IPS-11a (cell line): ENCODE measurements around the gene AKT3.

Source experiments
- H3K4me3 ChIP-seq: one replicate; pipeline ENCODE4 v1.5.1; 2013; ENCODE audit warnings: low read depth, low read length, control low read depth

The AKT3 gene

DNA sequence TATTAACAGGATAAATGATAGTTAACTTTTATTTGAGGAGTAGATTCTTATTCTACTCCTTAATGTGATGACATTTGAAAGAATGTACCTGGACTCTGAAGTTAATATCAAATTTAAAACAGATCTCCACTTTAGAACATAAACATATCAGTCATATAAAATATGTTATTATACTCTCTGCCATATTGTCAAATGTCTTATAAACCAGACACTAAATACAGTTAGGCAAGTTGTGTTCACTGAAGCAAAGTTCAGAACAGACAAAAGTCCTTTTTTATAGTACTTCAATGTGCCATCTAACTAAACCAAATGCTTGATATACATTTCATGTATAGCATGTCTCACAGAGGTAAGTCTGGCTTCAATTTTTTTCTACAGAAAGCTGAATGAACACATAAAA, 285.2 kb downstream of the AKT3 start:
- H3K4me3 ChIP-seq = no peak overlapping the region

DNA sequence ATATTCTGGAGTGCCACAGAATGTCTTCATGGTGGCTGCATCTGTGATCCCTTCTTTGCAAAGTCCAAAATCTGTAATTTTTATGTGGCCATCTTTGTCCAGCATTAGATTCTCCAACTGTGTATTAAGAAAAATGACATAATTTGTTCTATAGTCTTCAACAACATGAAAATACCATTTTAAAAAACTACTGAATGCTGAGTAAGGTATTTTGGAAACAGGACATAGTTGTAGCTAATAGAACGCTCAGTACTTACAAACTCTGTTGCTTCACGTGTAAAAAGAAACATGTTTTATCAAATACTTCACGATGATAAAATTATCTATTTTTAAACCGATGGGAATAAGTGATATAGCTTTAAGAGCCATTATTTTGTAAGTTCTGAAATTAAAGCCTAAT, 286.3 kb downstream of the AKT3 start:
- no peak overlapping the region for H3K4me3 ChIP-seq

DNA sequence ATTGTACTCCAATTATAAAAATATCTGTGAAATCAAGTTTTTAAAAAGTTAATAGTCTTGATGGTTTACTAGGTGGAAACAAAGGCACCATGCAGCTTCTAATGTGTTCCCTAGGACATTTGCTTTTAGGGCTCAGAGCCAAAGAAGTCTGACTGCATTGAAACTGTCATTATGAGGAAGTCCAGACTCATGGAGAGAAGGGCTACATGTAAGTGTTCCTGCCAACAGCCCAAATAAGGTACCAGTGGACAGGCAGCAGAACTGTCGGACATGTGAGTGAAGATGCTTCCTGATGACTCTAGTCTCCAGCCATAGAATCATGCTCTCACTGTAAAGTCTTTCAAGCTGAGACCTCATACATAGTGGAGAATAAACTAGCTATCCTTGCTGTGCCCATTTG, 287.6 kb downstream of the AKT3 start:
- H3K4me3 ChIP-seq = no peak overlapping the region

DNA sequence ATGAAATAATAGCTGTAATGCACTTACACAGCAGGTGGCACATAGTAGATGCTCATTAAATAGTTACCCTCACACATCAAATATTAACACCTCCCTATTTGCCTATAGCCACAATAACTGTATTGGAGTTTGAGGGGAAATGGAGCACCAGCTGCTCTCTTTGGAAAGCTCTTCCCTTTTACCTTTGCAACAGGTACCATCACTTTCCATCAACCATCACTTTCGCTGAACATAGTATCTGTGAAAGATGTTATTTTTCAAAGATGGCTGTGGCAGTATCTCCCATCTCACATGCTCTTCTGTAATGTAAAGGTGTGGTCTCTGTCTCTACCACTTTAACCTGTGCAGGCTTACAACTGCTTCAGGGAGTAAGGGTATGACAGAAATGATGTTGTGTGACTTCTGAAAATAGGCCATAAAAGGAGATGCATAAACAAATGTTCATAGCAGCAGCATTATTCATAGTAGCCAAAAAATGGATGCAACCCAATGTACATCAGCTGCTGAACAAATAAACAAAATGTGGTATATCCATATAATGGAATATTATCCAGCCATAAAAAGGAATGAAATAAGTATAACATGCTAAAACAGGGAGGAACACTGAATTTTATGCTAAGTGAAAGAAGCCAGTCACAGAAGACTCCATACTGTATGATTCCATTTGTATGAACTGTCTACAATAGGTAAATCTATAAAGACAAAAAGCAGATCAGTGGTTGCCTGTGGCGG, 288.3 kb downstream of the AKT3 start:
- H3K4me3 ChIP-seq = no peak overlapping the region

DNA sequence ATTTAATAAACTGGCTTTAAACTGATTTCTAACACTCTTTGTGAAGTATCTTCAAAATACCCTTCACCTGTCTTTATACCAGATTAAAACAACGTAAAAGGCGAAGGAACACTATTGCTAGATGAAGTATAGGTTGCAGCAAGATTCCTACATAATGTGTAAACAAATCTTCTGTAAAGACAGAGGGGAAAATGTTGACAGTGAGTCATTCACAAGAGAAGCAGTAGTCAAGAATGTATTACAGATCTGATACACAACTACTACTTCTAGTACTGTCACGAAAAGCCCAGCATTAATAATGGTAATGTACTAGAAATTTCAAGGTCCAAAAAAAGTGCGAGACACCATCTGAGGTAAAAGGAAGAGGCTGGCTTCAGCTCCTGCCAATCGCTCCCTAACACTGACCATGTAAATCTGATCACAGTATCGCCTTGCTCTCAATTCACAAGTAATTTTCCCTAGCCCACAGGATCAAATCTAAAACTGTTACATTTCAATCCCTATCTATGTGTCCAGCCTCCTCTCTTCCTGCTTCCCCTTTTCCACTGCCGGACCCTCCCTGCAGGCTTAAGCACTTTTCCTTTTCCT, 290.4 kb downstream of the AKT3 start:
- no peak overlapping the region for H3K4me3 ChIP-seq

DNA sequence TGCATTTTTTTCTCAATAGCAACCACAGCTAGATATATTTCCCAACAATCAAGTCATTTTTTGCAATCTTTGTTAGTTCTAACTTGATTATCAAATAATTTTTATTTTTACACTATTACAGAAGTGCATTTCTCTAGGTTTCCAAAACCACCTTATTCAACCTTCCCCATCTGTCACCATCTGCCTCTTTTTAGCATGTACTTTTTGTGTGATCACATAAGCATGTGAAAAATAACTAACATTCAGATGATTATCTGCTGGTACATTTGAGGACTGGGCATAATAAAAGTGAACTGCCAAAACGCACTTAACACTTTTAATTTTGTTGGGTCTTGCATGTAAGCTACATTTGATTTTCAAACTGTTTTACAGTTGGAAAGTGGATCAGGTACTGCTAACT, 291.5 kb downstream of the AKT3 start:
- no peak overlapping the region for H3K4me3 ChIP-seq

DNA sequence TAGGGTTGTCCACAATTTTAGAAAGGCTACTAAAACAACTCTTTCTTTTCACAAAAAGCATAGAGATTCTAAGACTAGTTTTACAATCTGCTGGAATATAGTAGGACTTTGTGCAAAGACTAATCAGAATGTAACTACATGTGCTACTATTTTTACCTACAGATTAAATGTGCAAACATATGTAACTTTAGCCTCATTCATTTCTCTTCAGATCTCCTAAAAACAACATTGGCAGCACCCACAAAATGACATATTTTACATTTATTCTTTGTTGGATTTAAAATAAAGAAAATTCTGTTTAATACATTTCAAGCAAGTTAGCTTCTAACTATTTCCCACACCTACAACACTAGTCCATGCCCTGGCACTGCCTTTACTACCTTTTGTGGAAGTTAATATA, 292.2 kb downstream of the AKT3 start:
- H3K4me3 ChIP-seq = no peak overlapping the region

DNA sequence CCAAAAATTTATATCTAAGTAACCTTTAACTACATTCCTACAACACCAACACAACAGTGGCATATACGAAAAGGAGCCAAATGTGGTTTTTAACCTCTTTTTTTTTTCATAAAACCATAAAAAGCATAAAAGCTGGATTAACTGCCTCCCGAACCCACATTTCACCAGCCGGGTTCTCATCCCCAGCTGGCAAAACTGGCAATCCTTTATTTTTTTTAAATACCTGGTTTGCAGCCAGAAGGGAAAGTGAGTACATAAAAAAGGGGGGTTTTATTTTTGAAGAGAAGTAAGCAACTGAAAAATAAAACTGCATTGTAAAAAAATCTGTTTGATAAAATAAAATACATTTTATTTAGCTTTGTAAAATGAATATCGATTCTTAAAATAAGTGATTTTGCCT, 295.4 kb downstream of the AKT3 start:
- no peak overlapping the region for H3K4me3 ChIP-seq

DNA sequence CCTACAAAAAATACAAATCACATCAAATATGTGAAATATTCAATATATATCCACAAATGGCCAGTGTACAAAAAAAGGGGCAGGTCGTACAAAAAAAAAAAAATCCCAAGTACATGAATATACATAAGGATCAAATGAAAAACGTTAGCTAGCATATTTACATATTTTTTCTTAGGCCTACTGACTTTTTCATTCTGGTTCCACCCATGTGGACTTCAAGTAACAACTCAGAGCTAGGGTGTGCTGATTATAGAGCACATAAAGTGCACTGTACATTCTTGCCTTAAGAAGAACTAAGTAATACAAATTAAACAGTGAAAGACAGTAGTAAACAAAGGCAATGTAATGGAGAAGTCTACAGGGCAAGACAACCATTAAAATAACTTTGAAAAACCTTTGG, 297.0 kb downstream of the AKT3 start:
- H3K4me3 ChIP-seq = no peak overlapping the region

DNA sequence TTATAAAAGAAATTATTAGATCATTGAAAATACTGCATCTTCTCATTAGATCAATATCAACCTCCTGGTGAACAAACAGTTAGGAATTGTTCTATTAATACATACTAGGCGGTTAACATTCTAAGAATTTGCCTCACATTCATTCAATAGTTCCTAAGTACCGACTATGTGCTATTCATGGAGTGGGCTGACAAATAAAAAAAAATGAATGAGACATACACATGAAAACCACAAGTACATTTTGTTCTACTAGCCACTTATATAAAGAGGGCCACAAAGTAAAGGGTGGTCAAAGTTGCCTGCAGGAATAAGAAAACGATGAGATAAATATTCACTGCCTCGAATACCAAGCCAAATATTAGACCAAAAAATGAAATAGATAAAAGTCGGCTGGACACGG, 299.8 kb downstream of the AKT3 start:
- H3K4me3 ChIP-seq = no peak overlapping the region

DNA sequence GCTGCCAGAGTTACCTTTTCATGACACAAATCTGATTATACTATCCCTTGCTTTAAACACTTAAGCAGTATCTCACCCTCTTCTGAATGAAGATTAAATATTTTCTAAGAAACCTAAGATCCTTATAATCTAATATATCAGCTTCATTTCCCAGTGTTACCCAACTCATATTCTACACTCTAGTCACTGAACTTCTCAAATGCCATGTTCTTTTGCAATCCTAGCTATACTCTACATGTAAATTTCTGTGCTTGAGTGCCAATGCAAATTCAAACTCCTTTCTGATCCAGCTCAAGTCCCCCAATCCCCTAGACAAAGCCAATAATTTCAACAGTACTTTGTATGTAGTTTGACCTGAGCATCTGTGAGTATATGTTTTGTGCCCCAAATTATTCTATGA, 300.3 kb downstream of the AKT3 start:
- H3K4me3 ChIP-seq = no peak overlapping the region

DNA sequence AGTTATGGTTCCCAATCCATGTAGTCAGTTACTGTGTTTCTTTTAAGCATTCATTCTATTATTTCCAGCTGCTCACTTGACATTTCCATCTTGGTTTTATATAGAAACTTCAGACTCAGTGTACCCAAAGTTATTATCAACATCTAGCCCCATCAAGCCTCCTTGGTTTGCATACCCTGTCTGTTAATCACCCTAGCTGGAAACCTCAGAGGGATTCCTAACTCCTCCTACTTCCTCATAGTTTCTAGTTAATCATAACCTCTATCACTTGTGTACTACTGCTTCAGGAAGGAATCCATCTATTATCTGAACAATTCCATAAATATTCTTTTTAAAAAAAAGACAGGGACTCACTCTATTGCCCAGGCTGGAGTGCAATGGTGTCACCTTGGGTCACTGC, 300.9 kb downstream of the AKT3 start:
- no peak overlapping the region for H3K4me3 ChIP-seq

DNA sequence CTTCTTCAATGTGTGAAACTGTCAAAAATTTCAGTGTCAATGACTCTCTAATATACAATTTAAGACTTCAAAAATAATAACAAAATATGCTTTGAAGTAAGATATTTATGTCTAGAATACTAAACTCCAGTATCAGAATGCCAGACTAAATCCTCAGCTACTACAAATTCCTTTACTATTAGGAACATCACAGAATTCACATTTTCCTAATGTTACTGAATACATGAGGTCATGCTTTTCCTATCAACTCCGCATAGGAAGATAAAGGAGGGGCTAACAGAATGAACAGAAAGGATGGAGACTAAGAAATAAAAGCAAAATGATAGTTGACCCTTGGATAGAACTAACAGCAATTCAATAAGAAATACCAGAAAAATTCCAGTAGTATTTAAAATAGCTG, 301.5 kb downstream of the AKT3 start:
- H3K4me3 ChIP-seq = no peak overlapping the region

DNA sequence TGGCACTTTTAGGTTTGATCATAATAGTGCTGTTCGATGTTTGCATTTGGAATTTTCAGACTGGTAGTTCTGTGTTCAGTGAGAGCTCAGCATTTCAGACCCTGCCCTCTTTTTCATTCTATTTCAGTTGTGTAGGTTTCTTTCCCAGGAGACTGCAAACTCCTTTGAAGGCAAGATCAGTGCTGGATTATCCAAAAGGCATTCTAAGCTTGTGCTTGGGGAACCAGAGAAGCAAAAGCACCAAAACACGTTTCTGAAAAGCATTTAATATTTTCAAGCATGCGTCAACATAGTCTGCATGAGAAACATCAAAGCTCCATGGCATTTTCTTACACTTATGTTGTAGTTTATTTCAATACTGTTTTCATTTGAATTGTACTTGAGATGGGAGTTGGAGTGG, 302.2 kb downstream of the AKT3 start:
- no peak overlapping the region for H3K4me3 ChIP-seq

DNA sequence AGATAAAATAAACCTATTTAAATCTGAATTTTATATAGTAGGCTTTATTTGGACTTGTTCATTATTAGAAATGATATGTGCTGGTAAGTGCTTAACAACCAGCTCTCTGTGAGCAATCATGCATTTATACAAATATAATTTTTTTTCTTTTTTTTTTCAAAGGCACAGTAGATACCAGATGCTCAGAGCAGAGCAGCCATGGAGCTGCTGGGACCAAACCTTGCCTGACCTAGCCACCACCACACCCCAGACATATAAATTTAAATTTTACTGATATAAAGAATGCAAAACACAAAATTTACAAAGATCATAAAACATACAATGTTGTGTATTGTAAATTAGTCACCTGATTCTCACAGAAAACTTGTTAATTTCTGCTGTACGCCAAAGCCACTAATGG, 303.6 kb downstream of the AKT3 start:
- H3K4me3 ChIP-seq = no peak overlapping the region

DNA sequence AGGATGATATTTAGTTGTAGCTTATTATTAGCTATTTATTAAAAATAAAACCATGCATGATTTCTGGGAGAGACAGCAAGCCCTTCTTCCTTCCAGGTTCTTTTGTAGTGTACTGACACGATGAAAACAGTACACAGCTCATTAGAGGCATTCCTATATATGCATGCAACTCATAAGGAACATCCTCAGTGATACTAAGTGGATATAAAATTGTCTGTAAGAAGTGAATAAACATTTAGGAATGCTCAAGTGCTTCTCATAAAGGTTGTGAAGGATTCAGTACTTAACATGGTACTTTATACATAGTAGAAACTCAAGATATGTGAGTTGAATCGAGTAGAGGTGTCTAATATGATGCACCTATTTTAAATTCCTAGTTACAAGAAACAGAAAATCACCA, 306.5 kb downstream of the AKT3 start:
- no peak overlapping the region for H3K4me3 ChIP-seq

DNA sequence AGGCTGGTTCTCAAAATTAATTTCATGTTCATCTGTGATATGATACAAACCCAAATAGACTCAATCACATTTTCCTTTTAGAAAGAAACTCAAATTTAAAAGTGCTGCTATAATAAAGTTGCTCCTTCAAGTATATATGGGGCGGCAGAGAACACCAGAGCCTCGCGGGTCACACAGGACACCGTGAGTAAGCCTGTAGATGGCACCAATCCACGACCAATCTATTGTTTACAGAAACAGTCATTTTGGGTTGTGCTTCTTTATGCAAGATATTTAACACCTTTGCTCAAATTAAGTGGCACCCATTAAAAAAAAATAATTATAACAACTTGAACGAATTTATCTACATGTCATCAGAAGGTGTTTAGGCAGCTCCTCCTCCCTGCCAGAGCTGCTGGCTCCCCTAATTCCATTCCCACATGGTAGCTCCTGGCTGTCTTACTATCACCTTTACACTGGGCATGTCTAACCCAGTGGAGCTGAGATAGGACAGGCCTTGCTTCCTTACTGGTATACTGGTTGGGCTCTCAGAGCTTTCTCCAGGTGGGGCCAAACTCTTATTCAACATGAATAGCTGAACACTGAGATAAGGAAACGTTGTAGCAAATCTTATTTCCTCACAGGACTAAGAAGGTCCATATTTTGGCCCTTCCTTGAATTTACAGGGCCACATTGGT, 307.2 kb downstream of the AKT3 start:
- H3K4me3 ChIP-seq = no peak overlapping the region

DNA sequence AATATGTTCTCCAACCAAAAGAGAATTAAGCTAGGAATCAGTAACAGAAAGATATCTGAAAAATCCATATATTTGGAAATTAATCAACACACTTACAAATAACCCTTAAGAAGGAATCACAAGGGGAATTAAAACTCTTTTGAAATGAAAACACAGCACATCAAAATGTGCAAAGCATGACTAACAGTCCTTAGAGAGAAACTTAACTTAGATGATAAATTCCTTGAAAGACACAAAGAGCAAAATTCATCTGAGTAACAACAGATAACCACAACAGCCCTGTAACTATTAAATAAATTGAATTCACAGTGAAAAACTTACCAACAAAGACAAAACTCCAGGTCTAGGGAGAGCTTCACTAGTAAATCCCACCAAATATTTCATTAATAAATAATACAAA, 310.4 kb downstream of the AKT3 start:
- H3K4me3 ChIP-seq = no peak overlapping the region

DNA sequence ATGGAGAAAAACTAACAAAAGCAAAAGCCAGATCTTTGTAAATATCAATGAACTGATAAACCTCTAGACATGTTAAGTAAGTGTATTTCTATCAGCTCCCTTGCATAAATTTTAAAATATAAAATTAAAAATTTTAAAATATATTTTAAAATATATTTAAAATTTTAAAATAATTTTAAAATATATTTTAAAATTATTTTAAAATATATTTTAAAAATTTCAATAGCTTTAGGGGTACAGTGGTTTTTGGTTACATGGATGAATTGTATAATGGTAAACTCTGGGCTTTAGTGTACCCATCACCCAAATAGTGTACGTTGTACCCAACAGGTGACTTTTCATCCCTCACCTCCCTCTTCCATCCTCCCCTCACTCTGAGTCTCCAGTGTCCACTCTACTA, 315.0 kb downstream of the AKT3 start:
- no peak overlapping the region for H3K4me3 ChIP-seq

DNA sequence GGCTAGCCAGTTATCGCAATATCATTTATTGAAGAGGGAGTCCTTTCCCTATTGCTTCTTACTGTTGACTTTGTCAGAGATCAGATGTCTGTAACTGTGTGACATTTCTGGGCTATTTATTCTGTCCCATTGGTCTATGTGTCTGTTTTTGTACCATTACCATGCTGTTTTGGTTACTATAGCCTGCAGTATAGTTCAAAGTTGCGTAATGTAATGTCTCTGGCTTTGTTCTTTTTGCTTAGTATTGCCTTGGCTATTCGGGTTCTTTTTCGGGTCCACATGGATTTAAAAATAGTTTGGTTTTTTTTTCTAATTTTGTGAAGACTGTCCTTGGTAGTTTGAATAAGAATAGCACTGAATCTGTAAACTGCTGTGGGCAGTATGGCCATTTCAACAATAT, 320.5 kb downstream of the AKT3 start:
- no peak overlapping the region for H3K4me3 ChIP-seq

DNA sequence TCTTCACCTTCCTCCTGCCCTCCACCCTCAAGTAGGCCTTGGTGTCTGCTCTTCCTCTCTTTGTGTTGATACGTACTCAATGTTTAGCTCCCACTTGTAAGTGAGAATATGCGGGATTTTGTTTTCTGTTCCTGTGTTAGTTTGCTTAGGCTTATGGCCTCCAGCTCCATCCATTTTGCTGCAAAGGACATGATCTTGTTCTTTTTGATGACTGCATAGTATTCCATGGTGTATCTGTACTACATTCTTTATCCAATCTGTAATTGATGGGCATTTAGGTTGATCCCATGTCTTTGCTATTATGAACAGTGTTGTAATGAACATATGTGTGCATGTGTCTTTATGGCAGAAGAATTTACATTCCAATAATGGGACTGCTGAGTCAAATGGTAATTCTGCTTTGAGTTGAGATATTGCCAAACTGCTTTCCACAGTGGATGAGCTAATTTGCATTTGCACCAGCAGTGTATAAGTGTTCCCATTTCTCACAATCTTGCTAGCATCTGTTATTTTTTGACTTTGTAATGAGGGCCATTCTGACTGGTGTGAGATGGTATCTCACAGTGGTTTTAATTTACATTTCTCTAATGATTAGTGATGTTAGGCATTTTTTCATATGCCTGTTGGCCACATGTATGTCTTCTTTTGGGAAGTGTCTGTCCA, 321.5 kb downstream of the AKT3 start:
- no peak overlapping the region for H3K4me3 ChIP-seq

DNA sequence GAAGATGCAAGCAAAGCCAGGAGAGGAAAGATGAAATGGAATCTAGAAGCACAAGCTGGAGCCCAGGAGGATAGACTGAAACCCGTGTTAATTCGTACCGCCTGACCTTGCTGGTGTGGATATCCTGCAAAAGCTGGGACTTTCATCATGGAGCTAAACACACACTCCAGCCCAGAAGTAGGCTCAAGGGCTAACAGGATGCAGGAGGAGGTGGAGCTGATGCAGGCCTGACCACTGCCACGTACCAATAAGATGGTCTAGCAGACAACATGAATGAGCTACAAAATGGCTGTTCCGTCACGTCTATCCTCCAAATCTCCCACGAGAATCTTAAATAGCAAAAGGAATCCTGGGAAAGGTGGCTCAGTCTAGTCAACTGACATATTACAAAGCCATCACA, 323.9 kb downstream of the AKT3 start:
- no peak overlapping the region for H3K4me3 ChIP-seq
